ENCODE data around the gene RBFOX2. TPM values are rescaled to one million over a fixed set of nuclear protein-coding genes. Genes with fewer than 3 reads are reported as not detected.

Gene RBFOX2
- total and polyA plus RNA-seq, 2 of the 13 experiments (the other 11 are each of a cell fraction or from before 2014, with no cell fraction given), result 37.3 to 40.4 TPM

- TF ChIP-seq KMT2B (CRISPR knock-in tag; IDR thresholded peaks at IDR 0.05), result 0 out of 2 replicates have a peak, but pooled peaks have one; percentile 6
- no peak for TF ChIP-seq SMYD3 (CRISPR knock-in tag; IDR thresholded peaks at IDR 0.05)
- TF ChIP-seq ZNF546 (CRISPR knock-in tag; conservative IDR thresholded peaks at IDR 0.05), result no peak
- TF ChIP-seq LCORL (IDR thresholded peaks at IDR 0.05), result no peak
- no peak for TF ChIP-seq LCORL (CRISPR knock-in tag; IDR thresholded peaks at IDR 0.05)
- TF ChIP-seq, protein P1, sequence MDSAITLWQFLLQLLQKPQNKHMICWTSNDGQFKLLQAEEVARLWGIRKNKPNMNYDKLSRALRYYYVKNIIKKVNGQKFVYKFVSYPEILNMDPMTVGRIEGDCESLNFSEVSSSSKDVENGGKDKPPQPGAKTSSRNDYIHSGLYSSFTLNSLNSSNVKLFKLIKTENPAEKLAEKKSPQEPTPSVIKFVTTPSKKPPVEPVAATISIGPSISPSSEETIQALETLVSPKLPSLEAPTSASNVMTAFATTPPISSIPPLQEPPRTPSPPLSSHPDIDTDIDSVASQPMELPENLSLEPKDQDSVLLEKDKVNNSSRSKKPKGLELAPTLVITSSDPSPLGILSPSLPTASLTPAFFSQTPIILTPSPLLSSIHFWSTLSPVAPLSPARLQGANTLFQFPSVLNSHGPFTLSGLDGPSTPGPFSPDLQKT (CRISPR knock-in tag; IDR thresholded peaks at IDR 0.05; ENCODE audit: borderline replicate concordance), result no peak
- TF ChIP-seq, protein P2, sequence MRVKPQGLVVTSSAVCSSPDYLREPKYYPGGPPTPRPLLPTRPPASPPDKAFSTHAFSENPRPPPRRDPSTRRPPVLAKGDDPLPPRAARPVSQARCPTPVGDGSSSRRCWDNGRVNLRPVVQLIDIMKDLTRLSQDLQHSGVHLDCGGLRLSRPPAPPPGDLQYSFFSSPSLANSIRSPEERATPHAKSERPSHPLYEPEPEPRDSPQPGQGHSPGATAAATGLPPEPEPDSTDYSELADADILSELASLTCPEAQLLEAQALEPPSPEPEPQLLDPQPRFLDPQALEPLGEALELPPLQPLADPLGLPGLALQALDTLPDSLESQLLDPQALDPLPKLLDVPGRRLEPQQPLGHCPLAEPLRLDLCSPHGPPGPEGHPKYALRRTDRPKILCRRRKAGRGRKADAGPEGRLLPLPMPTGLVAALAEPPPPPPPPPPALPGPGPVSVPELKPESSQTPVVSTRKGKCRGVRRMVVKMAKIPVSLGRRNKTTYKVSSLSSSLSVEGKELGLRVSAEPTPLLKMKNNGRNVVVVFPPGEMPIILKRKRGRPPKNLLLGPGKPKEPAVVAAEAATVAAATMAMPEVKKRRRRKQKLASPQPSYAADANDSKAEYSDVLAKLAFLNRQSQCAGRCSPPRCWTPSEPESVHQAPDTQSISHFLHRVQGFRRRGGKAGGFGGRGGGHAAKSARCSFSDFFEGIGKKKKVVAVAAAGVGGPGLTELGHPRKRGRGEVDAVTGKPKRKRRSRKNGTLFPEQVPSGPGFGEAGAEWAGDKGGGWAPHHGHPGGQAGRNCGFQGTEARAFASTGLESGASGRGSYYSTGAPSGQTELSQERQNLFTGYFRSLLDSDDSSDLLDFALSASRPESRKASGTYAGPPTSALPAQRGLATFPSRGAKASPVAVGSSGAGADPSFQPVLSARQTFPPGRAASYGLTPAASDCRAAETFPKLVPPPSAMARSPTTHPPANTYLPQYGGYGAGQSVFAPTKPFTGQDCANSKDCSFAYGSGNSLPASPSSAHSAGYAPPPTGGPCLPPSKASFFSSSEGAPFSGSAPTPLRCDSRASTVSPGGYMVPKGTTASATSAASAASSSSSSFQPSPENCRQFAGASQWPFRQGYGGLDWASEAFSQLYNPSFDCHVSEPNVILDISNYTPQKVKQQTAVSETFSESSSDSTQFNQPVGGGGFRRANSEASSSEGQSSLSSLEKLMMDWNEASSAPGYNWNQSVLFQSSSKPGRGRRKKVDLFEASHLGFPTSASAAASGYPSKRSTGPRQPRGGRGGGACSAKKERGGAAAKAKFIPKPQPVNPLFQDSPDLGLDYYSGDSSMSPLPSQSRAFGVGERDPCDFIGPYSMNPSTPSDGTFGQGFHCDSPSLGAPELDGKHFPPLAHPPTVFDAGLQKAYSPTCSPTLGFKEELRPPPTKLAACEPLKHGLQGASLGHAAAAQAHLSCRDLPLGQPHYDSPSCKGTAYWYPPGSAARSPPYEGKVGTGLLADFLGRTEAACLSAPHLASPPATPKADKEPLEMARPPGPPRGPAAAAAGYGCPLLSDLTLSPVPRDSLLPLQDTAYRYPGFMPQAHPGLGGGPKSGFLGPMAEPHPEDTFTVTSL (CRISPR knock-in tag; IDR thresholded peaks at IDR 0.05; ENCODE audit: borderline replicate concordance), result no peak
- no peak for TF ChIP-seq ZNF550 (CRISPR knock-in tag; IDR thresholded peaks at IDR 0.05; ENCODE audit: borderline replicate concordance)
- TF ChIP-seq, protein P3, sequence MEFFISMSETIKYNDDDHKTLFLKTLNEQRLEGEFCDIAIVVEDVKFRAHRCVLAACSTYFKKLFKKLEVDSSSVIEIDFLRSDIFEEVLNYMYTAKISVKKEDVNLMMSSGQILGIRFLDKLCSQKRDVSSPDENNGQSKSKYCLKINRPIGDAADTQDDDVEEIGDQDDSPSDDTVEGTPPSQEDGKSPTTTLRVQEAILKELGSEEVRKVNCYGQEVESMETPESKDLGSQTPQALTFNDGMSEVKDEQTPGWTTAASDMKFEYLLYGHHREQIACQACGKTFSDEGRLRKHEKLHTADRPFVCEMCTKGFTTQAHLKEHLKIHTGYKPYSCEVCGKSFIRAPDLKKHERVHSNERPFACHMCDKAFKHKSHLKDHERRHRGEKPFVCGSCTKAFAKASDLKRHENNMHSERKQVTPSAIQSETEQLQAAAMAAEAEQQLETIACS (CRISPR knock-in tag; IDR thresholded peaks at IDR 0.05), result peak; percentile 84
- TF ChIP-seq KLF11 (CRISPR knock-in tag; IDR thresholded peaks at IDR 0.05), result 0 out of 2 replicates have a peak, but pooled peaks have one; percentile 59
- TF ChIP-seq ZZZ3 (CRISPR knock-in tag; IDR thresholded peaks at IDR 0.05; ENCODE audit: borderline replicate concordance), result no peak
- TF ChIP-seq GATA4 (IDR thresholded peaks at IDR 0.05; ENCODE audit: borderline replicate concordance, low read depth), result no peak
- no peak for TF ChIP-seq ZBTB4 (CRISPR knock-in tag; IDR thresholded peaks at IDR 0.05; ENCODE audit: borderline replicate concordance)
Measured at GRCh38 chr22:36027935-36028645, 534 bp downstream of the RBFOX2 start (continued).
